H4 (cell line): ENCODE data around the gene WDR54. TPM values are rescaled to one million over a fixed set of nuclear protein-coding genes. Genes with fewer than 3 reads are reported as not detected.
"Not testable (repeated sequence)": the region's sequence is repeated elsewhere in the genome, so short reads cannot be mapped to it uniquely, and the experiment has no call there.

Experiments used
- DNase-seq: peaks from one replicate; pipeline ENCODE4 v3.0.0-alpha.2; 2015; ENCODE audit warnings: low spot score
- total RNA-seq: library from RNA; depleted of rRNA; stranded (reverse); fragments of >200 nt; shearing (Covaris generic); gene quantifications from 2 replicates; pipeline ENCODE4 v1.2.3, GENCODE V29; 2014

The WDR54 gene
- total RNA-seq, 1 experiment from 2014 or later: 32.6 TPM

DNA sequence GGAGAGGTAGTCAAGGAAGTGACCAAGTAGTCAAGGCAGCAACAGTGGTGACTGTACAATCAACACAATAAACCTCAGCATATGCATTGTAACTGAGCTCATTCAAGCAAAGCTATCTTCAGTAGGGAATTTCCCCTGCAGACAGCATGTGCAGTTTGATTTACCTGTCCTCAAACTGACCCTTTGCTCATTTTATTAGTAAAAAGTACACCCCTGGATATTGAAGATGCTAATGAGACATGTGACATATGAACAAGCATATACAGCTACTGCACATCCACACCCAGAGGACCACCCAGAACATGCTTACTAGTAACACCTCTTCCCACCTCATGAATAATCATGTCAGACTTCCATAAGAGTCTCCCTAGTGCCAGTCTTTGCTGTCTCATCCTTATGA lies 15.5 kb upstream of the WDR54 start:
- DNase-seq: no peak

DNA sequence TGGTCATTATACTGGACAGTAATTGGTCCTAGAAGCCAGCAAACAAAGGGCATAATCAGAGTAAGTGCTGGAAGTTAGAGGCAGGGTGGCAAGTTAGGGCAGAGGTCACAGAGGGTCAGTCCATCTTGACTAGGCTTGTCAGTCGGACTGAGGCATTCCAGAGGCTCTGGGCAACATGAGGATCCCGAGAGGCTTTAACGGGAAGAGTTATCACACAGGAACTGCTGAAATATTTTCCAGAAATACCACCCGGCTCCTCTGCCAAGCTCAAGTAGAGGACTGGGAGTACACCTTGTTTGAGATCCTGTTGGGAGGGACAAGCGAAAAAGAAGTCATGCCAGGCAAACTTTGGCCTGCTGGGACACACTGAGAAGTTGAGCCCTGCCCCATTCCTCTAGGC lies 13.8 kb upstream of the WDR54 start:
- no peak for DNase-seq

DNA sequence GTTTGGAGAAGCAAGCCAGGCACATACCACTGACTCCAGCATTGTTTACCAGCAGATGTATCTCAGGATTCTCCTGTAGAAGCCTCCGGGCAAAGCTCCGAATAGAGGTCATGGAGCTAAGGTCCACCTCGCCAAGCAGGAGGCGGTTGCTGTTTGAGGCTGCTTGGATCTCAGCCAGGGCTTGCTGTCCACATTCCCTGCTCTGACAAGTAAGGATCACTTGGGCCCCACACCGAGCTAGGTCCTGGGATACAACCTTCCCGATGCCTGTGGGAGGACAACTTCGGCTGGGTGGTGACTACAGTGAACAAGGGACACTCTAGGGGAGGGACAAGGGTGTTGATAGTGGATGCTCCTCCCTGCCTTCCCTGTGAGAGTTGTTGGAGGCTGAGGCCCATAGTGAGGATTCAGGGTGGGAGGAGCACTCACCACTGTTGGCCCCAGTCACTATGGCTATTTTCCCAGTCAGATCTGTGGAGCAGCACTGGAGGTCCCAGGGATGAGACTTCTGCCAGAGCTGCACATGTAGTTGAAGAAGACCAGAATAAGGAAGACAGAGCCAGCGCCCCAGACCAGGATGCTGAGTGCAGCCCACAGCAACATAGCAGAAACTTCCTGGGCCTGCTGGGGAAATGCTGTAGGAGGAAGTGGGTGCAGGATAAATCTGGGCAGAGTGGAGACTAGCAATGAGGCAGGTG lies 8.4 kb upstream of the WDR54 start:
- no peak for DNase-seq

DNA sequence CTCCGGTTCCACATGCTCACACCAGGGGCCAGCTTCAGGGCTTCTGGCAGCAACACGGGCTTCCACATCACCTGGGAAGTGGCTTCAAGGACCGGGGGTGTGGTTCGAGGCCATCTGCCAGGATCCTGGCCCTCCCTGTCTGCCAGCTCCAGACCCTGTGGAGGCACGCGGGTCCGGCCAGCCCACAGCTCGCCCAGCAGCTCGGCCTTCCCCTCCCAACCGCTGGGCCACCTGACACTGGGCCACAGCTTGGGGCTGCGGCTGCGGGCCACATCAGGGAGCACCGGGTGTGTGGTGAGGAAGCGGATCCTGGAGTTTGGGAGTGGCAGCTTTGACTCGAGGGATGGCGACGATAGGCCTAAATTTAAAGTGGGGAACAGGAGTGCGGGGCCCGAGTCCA lies 7.1 kb upstream of the WDR54 start:
- no peak for DNase-seq

DNA sequence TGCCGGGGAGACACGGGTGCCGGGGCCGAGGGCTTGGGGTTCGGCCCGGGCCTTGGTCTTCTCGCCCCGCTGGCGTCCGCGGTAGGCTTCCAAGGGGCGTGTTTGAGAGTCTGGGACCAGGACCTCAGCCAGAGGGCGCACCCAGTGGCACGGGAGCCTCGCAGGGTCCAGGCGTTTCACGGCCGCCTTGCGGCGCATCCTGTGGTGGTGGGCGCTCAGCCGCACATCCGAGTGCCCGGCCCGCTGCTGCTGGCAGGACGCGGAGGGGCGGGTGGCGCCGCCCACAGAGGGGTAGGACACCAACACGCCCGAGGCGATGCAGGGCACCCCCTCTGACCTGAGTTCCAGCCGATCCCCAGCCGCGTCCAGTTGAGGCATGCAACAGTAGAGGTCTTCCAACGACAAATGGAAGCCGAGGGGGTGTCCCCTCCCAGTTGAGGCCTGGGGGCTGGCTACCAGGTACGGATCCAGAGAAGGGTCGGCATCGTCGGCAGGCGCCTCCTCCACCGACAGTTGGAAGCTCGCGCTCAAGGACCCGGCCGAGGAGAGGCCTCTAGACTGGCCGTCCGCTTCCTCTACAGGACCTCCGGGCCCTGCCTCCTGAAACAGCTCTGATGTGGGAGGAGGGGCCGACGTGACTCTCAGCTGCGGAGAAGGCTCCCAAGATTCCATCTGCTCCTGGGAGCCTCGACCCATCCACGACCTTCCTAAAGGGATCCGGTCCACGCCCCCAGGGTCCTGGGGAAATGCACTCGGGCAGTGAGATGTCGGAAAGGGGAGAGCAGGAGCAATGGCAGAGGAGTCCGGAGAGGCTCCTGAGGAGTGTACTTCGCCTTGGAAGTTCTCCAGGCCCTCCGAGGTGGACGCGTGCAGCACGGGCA lies 6.4 kb upstream of the WDR54 start:
- DNase-seq: no peak

DNA sequence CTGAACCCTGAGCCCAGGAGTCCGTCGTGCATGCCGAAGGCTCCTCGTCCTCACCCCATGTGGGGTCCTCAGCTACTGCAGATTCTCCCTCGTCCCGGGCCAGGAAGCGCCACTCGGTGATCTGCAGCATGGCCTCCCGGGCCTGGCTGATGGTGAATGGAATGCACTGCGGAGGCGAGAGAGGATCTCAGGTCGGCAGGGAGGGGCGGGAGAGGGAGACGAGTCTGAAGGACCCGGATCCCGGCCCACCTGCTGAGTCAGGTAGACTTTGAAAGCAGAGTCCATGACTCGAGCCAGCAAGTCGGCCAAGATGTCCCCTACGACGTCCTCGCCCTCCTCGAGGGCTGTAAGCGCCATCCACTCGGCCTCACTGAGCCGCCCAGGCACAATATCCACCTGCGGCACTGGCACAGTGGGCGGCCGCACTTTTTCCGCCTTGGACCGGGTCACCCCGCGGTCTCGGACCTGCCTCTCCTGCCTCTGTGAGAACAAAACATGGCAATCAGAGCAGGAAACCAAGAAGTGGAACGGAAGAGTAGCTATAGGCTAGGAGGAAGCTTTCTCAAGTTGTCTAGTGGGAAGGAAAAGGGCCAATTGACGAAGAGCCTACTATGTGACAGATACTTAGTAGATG lies 5.7 kb upstream of the WDR54 start:
- no peak for DNase-seq

DNA sequence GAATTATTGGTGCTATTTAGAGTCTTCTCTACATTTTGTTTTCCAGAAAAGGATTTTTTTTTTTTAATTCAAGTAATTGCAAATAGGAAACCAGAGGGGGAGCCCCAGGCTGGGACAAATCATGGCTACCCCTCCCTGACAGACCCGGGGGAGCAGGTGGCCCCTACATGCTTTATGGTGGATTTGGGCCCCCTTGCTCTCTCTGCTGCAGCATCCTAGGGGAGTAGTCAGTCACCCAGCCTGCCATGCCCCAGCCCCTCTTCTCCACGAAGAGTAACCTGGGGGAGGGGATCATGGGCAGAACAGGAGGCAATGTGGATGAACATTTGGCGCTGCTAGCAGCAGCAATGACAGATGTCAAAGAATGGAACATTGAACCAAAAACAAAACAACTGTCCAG lies 4.8 kb upstream of the WDR54 start:
- no peak for DNase-seq

DNA sequence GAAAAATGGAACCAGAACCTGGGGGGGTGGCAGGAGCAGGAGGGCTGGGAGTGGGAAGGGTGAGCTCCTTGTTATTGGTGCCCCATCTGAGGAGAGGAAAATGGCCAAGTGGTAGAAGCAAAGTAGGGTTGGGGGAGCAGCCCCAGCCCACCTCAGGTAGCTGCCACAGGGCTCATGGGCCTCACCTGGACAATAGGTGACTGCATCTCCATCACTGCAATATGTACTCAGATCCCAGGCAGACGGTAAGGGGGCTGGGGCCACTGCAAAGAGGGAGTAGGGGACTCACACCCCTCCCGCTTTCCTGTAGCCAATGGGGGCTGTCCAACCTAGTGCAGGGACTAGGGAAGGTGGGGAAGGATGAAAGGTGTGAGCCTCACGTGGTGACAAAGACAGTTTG lies 4.3 kb upstream of the WDR54 start:
- DNase-seq: no peak

DNA sequence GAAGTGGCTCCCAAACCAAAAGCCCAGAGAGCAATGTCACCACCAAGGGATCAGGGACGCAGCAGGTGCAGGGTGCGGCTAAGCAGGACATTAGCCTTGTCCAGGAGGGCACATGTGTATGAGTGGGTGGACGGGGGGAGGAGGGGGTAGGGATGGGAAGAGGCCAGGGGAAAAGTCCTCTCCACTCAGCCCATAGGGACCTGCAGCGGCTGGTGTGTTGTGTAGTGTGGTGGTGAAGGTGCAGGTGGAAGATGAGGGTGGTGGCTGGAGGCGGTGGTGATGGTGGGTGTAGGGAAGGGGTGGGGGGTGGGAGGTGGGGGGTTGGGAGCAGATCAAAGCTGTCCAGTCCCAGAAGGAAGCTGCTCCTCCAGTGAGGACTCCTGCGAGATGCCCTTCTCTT lies 3.8 kb upstream of the WDR54 start:
- DNase-seq: no peak

DNA sequence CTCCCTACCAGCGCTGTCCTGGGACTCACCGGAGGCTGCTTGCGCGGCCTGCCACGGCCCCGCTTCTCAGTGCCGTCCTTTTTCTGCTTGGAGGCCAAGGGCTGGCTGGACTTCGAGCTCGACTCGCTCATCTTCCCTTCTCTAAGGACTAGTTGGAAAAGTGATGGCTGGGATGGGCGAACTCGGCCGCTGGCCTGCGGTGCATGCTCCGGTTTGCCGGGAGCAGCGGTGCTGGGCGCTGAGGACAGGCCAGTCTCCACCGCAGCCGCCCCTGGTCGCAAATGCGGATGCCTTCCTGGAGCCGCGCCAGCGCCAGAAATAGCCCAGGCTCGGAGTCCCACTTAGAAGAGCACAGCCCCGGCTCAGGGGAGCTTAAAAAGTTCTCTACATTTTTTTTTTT lies 3.2 kb upstream of the WDR54 start:
- no peak for DNase-seq

DNA sequence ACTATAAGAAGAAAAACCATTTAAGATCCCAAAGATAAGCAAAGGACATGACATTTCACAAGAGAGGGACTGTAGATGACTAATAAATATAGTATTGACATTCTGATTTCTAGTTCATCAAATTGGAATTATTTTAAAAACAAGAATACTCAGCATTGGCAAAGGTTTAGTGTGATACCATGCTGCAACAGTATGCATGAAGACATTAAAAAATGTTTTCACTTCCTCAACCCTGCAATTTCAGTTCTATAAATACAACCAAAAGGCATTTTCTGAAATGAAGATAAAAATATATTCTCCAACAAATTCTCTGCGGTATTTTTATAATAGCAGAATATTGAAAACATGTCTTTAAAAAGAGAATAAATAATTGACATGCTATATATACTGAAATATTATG lies 2.2 kb upstream of the WDR54 start:
- DNase-seq: no peak

DNA sequence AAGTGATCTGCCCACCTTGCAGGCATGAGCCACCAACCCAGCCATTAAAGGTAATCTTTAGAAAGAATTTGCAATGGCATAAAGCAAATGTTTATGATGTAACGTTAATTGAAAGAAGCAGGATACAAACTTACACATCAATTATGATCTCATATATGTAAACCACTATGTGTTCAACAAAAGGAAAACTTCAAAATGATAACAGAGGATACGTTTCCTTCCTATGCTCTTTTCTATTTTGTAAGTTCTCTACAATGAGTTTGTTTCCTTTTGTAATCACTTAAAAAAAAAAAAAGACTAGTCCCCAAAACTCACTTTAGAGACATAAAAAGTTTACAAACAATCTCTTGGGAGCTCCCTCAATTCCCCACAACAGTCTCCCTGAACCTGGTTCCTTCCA lies 1.5 kb upstream of the WDR54 start:
- no peak for DNase-seq

DNA sequence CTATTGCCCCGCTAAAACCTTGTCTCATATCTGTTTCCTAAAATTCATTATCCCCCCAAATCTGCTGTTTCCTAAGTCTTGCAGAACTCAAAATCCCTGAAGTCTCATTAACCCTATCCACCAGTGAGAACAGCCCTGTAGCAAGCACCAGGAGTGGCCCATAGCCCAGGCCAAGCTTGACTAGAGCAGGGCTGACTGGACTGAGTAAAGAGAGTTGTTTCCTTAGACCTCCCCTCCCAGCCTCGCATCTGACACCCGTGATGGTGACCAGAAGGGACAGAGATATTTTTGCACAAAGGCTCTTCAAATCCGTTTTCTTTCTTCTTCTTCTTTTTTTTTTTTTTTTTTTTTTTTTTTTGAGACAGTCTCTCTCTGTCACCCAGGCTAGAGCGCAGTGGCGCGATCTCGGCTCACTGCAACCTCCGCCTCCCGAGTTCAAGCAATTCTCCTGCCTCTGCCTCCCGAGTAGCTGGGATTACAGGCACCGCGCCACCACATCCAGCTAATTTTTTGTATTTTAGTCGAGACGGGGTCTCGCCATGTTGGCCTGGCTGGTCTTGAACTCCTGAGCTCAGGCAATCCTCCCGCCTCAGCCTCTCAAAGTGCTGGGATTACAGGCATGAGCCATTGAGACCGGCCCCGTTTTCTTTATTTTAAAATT lies 957 bp upstream of the WDR54 start:
- not testable (repeated sequence) for DNase-seq

DNA sequence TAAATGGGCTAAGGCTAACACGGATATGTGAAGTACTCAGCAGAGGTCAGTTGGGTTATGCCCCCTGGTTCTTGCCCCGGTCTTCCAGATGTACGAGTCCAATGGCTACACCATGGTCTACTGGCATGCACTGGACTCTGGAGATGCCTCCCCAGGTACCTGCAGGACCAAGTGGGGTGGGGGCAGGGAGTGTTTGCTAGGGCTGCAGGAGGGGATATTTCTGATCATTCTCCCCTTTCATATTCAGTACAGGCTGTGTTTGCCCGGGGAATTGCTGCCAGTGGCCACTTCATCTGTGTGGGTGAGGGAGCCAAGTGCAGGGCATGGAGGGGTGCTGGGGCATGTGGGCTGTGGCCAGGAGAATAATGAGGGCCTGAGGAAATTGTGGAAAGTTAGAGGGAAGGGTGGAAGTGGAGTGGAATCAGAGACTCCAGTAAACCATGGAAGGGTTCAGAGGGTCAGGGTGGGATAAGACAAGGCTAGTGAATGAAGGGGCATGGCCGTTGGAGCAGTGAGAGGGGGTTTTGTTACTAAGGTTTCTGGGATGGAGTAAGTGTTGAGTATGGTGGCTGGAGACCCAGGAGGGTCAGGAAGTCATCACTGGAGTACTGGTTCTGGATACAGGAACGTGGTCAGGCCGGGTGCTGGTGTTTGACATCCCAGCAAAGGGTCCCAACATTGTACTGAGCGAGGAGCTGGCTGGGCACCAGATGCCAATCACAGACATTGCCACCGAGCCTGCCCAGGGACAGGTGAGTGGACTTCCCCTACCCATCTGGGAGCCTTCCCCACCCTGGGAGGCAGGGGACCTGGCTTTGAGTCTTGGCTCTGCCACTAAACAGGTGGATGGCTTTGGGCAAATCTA lies 1.9 kb downstream of the WDR54 start:
- DNase-seq: no peak

DNA sequence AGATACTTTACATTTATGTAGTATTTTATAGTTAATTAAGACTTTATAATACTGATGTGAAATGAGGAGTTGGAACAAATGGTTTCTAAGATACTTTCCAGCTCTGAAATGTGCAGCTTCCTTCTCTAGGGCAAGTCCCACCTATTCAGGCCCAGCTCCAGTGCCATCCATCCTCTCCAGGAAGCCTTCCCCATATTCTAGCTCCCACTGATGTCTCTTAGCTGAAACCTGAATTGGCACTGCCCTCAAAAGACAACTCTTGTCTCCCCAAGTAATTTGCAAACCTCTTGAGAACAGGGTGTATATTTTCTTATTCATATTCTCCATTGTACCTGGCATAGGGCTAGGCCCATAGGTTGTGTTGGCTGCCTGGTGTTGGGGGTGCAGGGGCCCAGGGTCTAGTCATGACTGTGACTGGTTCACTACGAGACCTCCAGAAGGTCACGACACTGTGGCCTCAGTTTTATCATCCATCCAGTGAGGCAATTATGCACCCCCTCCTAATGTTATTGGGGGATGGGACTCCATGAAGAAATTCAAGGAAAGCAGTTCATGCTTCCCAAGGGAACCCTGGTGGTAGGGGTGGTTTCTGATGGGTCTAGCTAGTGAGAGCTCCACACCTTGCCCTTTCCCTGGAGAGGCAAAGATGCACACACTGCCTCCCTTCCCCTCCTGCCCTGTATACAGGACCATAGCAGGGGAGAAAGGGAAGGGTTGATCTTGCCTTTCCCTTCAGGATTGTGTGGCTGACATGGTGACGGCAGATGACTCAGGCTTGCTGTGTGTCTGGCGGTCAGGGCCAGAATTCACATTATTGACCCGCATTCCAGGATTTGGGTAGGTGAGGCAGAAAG lies 2.8 kb downstream of the WDR54 start:
- DNase-seq: no peak

DNA sequence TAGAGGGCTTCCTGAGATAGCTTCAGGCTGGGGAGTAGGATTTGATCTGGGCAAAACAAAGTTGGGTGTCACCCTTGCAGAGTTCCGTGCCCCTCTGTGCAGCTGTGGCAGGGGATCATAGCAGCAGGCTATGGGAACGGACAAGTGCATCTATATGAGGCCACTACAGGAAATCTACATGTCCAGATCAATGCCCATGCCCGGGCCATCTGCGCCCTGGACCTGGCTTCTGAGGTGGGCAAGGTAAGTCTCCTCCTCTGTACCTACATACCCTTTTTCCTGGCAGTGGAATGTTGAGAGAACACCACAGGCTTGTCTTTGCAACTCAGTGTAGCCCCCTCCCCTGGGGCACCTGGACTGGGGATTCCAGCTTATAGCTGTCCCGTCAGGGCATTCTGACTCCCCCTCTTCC lies 3.5 kb downstream of the WDR54 start:
- no peak for DNase-seq

DNA sequence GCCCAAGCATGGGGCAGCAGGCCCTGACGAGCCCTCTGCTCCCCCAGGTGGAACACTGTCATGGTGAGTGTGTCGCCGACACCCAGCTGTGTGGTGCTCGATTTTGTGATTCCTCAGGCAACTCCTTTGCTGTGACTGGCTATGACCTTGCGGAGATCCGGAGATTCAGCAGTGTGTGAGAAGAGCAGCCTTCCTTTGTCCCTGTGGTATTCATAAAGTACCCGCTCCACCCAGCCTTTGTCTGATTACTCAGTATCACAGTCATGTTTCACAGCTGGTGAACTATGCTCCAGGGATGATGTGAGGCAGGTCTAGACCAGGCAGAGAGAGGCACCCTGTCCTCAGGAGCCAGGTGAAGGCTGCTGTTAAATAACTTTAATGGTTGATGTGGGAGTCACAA lies 4.0 kb downstream of the WDR54 start:
- DNase-seq: no peak

DNA sequence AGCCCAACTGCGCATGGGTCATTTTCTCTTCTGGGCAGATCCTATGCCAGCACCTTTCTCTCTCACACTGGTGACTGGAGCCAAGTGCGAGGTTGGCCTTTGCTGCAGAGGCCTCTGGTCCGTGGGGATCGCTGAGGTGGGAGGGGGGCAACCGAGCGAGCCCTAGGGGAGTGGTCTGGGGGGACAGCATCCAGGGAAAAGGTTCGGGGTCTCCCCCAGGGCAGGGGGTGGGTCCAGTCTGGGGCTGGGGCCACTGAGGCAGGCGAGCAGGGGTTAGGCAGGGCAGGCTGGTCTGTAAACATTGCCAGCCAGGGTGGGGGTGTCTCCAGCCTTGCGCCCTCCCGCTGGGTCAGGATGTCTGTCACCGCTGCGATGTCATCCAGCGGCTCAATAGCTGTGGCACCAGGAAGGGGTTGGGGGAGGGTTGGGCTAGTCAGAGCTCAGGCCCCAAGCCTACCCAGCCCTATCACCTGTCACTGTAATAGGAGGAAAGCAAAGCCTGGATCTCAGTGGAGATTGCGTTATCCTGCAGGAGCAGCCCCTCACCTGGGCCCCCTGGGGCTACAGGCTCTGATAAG lies 4.7 kb downstream of the WDR54 start:
- DNase-seq: no peak

DNA sequence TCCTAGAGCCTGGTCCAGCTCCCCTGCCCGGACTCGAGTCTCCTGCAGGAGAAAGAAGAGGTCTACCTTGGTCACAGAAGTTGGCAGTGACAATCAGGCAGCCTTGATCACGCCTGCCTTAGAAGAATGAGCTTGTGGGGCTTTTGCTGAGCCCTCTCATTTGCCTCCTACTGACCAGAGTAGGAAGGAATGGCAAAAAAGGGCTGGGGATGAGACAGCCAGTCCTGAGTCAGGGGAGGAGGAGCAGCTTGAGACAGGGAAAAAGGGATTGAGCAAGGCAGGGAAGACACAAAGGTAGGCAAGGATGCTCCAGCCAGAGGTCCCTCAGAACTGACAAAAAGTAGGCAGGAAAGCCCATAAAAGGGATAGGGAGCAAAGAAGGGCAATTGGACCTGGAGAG lies 6.0 kb downstream of the WDR54 start:
- no peak for DNase-seq

DNA sequence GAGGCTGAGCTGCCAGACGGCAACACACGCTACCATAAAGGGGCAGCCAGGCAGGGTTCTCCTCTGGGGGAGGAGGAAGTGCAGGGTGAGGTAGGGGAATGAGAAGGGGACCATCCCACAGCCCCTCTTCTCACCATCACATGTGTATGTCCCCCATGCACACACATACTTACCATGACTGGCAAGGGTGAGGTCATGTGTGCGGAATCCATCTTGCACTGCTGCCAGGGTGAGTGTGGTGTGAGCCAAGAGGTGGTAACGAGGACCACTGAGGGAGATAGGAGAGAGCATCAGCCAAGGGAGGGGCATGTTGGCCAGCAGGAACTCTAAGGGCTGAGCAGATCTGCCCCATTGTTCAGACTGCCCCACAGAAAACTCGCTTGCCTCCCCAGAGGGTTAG lies 7.1 kb downstream of the WDR54 start:
- DNase-seq: no peak
